Ishikawa (cell line): ENCODE results near the gene URGCP.

Experiments used
- CEBPB ChIP-seq: IDR thresholded peaks from 2 replicates; pipeline ENCODE4 v1.6.1; 2012
- CREB1 ChIP-seq: IDR thresholded peaks from 2 replicates; pipeline ENCODE4 v1.6.1; 2012; ENCODE audit warnings: low read depth
- EGR1 ChIP-seq: IDR thresholded peaks from 2 replicates; pipeline ENCODE4 v1.6.1; 2012
- EP300 ChIP-seq: IDR thresholded peaks from 2 replicates; pipeline ENCODE4 v1.6.1; 2012; ENCODE audit warnings: borderline replicate concordance
- FOXM1 ChIP-seq: IDR thresholded peaks from 2 replicates; pipeline ENCODE4 v1.6.1; 2012; ENCODE audit warnings: low read depth, borderline replicate concordance
- MAX ChIP-seq: IDR thresholded peaks from 2 replicates; pipeline ENCODE4 v1.6.1; 2012
- NFIC ChIP-seq: IDR thresholded peaks from 2 replicates; pipeline ENCODE4 v1.6.1; 2012
- RAD21 ChIP-seq: IDR thresholded peaks from 2 replicates; pipeline ENCODE4 v1.6.1; 2012; ENCODE audit warnings: low read depth
- REST ChIP-seq: IDR thresholded peaks from 2 replicates; pipeline ENCODE4 v1.6.1; 2012; ENCODE audit warnings: low read depth, mild to moderate bottlenecking
- TAF1 ChIP-seq: IDR thresholded peaks from 2 replicates; pipeline ENCODE4 v1.6.1; 2012; ENCODE audit warnings: low read depth, mild to moderate bottlenecking
- TCF12 ChIP-seq: IDR thresholded peaks from 2 replicates; pipeline ENCODE4 v1.6.1; 2012; ENCODE audit warnings: low read depth
- TEAD4 ChIP-seq: IDR thresholded peaks from 2 replicates; pipeline ENCODE4 v1.6.1; 2012
- USF1 ChIP-seq: IDR thresholded peaks from 2 replicates; pipeline ENCODE4 v1.6.1; 2012
- YY1 ChIP-seq: IDR thresholded peaks from 2 replicates; pipeline ENCODE4 v1.6.1; 2012; ENCODE audit warnings: low read depth
- ZBTB7A ChIP-seq: IDR thresholded peaks from 2 replicates; pipeline ENCODE4 v1.6.1; 2012; ENCODE audit warnings: low read depth

Gene URGCP

GRCh38 chr7:43921423-43921822 lies 15.0 kb upstream of the URGCP start:
- no peak for TF ChIP-seq REST
- no peak for TF ChIP-seq NFIC
- TF ChIP-seq MAX: no peak
- TF ChIP-seq FOXM1: no peak
- no peak for TF ChIP-seq CREB1
- TF ChIP-seq CEBPB: no peak
- no peak for TF ChIP-seq TEAD4
- no peak for TF ChIP-seq EGR1
- TF ChIP-seq EP300: no peak
- no peak for TF ChIP-seq TAF1
- TF ChIP-seq USF1: no peak
- no peak for TF ChIP-seq YY1
- TF ChIP-seq TCF12: no peak
- TF ChIP-seq RAD21: no peak
- TF ChIP-seq ZBTB7A: no peak

- TF ChIP-seq MAX (no peak), TEAD4 (no peak), CEBPB (no peak), FOXM1 (no peak), USF1 (no peak), TAF1 (no peak), REST (no peak), ZBTB7A (no peak), YY1 (no peak), RAD21 (no peak), EGR1 (no peak), TCF12 (no peak), CREB1 (no peak)
Measured at GRCh38 chr7:43915907-43916306, 9.5 kb upstream of the URGCP start.

- TF ChIP-seq EGR1 (no peak), EP300 (no peak), RAD21 (no peak), TEAD4 (no peak), REST (no peak), TCF12 (no peak), TAF1 (no peak), NFIC (no peak), FOXM1 (no peak), USF1 (no peak)
Measured at GRCh38 chr7:43914795-43915194, 8.4 kb upstream of the URGCP start.

GRCh38 chr7:43905956-43906330 lies 453 bp downstream of the URGCP start:
- TF ChIP-seq RAD21 (no peak), EP300 (no peak)
